ENCODE measurements around the gene TRPM4. TPM values are rescaled to one million over a fixed set of nuclear protein-coding genes. Genes with fewer than 3 reads are reported as not detected.
A peak's percentile ranks its signal among the peaks of the same experiment; 100 is the strongest.

Gene TRPM4
- total and polyA plus RNA-seq, 2 experiments from 2014 or later = 16.5 to 25.7 TPM

GRCh38 chr19:49243129-49243528, 85.5 kb downstream of the TRPM4 start:
- peak overlapping the region; percentile 18; the same call in 1 of the 2 replicates for H2AFZ ChIP-seq
- no peaks in the 10 kb centered on the region for H3K27me3 ChIP-seq (ENCODE audit: insufficient read depth)
- TF ChIP-seq POLR2AphosphoS5 (IDR thresholded peaks at IDR 0.05; ENCODE audit: low read depth) (no peak), JUNB (IDR thresholded peaks at IDR 0.05; ENCODE audit: unreplicated experiment) (no peak), EZH2phosphoT487 (IDR thresholded peaks at IDR 0.05; ENCODE audit: unreplicated experiment) (no peak), ZNF331 (CRISPR knock-in tag; IDR thresholded peaks at IDR 0.05; ENCODE audit: low read depth) (no peak), STAT1 (IDR thresholded peaks at IDR 0.05; ENCODE audit: unreplicated experiment) (no peak), EZH2 (IDR thresholded peaks at IDR 0.05; ENCODE audit: low read depth, unreplicated experiment) (no peak), ZNF114 (CRISPR knock-in tag; IDR thresholded peaks at IDR 0.05) (no peak), CREB1 (CRISPR knock-in tag; IDR thresholded peaks at IDR 0.05; ENCODE audit: low read depth) (no peak), REST (IDR thresholded peaks at IDR 0.05; ENCODE audit: unreplicated experiment) (no peak), NANOG (IDR thresholded peaks at IDR 0.05; ENCODE audit: borderline replicate concordance) (no peak)
- TF ChIP-seq, protein P1, sequence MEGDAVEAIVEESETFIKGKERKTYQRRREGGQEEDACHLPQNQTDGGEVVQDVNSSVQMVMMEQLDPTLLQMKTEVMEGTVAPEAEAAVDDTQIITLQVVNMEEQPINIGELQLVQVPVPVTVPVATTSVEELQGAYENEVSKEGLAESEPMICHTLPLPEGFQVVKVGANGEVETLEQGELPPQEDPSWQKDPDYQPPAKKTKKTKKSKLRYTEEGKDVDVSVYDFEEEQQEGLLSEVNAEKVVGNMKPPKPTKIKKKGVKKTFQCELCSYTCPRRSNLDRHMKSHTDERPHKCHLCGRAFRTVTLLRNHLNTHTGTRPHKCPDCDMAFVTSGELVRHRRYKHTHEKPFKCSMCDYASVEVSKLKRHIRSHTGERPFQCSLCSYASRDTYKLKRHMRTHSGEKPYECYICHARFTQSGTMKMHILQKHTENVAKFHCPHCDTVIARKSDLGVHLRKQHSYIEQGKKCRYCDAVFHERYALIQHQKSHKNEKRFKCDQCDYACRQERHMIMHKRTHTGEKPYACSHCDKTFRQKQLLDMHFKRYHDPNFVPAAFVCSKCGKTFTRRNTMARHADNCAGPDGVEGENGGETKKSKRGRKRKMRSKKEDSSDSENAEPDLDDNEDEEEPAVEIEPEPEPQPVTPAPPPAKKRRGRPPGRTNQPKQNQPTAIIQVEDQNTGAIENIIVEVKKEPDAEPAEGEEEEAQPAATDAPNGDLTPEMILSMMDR (conservative IDR thresholded peaks at IDR 0.05; ENCODE audit: low read depth in 2 of 2) = no peak
- TF ChIP-seq, protein P2, sequence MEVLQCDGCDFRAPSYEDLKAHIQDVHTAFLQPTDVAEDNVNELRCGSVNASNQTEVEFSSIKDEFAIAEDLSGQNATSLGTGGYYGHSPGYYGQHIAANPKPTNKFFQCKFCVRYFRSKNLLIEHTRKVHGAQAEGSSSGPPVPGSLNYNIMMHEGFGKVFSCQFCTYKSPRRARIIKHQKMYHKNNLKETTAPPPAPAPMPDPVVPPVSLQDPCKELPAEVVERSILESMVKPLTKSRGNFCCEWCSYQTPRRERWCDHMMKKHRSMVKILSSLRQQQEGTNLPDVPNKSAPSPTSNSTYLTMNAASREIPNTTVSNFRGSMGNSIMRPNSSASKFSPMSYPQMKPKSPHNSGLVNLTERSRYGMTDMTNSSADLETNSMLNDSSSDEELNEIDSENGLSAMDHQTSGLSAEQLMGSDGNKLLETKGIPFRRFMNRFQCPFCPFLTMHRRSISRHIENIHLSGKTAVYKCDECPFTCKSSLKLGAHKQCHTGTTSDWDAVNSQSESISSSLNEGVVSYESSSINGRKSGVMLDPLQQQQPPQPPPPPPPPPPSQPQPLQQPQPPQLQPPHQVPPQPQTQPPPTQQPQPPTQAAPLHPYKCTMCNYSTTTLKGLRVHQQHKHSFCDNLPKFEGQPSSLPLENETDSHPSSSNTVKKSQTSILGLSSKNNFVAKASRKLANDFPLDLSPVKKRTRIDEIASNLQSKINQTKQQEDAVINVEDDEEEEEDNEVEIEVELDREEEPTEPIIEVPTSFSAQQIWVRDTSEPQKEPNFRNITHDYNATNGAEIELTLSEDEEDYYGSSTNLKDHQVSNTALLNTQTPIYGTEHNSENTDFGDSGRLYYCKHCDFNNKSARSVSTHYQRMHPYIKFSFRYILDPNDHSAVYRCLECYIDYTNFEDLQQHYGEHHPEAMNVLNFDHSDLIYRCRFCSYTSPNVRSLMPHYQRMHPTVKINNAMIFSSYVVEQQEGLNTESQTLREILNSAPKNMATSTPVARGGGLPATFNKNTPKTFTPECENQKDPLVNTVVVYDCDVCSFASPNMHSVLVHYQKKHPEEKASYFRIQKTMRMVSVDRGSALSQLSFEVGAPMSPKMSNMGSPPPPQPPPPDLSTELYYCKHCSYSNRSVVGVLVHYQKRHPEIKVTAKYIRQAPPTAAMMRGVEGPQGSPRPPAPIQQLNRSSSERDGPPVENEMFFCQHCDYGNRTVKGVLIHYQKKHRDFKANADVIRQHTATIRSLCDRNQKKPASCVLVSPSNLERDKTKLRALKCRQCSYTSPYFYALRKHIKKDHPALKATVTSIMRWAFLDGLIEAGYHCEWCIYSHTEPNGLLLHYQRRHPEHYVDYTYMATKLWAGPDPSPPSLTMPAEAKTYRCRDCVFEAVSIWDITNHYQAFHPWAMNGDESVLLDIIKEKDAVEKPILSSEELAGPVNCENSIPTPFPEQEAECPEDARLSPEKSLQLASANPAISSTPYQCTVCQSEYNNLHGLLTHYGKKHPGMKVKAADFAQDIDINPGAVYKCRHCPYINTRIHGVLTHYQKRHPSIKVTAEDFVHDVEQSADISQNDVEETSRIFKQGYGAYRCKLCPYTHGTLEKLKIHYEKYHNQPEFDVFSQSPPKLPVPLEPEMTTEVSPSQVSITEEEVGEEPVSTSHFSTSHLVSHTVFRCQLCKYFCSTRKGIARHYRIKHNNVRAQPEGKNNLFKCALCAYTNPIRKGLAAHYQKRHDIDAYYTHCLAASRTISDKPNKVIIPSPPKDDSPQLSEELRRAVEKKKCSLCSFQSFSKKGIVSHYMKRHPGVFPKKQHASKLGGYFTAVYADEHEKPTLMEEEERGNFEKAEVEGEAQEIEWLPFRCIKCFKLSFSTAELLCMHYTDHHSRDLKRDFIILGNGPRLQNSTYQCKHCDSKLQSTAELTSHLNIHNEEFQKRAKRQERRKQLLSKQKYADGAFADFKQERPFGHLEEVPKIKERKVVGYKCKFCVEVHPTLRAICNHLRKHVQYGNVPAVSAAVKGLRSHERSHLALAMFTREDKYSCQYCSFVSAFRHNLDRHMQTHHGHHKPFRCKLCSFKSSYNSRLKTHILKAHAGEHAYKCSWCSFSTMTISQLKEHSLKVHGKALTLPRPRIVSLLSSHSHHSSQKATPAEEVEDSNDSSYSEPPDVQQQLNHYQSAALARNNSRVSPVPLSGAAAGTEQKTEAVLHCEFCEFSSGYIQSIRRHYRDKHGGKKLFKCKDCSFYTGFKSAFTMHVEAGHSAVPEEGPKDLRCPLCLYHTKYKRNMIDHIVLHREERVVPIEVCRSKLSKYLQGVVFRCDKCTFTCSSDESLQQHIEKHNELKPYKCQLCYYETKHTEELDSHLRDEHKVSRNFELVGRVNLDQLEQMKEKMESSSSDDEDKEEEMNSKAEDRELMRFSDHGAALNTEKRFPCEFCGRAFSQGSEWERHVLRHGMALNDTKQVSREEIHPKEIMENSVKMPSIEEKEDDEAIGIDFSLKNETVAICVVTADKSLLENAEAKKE (CRISPR knock-in tag; IDR thresholded peaks at IDR 0.05) = no peak
- TF ChIP-seq, protein P3, sequence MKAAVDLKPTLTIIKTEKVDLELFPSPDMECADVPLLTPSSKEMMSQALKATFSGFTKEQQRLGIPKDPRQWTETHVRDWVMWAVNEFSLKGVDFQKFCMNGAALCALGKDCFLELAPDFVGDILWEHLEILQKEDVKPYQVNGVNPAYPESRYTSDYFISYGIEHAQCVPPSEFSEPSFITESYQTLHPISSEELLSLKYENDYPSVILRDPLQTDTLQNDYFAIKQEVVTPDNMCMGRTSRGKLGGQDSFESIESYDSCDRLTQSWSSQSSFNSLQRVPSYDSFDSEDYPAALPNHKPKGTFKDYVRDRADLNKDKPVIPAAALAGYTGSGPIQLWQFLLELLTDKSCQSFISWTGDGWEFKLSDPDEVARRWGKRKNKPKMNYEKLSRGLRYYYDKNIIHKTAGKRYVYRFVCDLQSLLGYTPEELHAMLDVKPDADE (IDR thresholded peaks at IDR 0.05) = no peak
- H3K4me1 ChIP-seq (ENCODE audit: insufficient read depth) = peaks cover 8% of the 10 kb centered on the region; the same call in 1 of the 2 replicates
- peak; percentile 35 for DNase-seq (ENCODE audit: low spot score)
- no peaks in the 10 kb centered on the region for H3K9me2 ChIP-seq (ENCODE audit: insufficient read depth)
- H3K36me3 Mint-ChIP-seq (ENCODE audit: low read depth) = no peaks in the 10 kb centered on the region
- H3F3A ChIP-seq (replicated peaks; ENCODE audit: low read depth) = no peaks in the 10 kb centered on the region
- no peaks in the 10 kb centered on the region for H4K20me1 ChIP-seq (replicated peaks; ENCODE audit: insufficient read depth)
- H3K27ac Mint-ChIP-seq = no peak overlapping the region
- H3K9me3 Mint-ChIP-seq = no peaks in the 10 kb centered on the region
- ATAC-seq = peak; percentile 91
- no peaks in the 10 kb centered on the region for H3K79me2 ChIP-seq (replicated peaks; ENCODE audit: insufficient read depth)
- peak overlapping the region; percentile 7; the same call in 1 of the 3 replicates for H3K4me3 Mint-ChIP-seq
- peaks cover 10% of the 10 kb centered on the region for H3K27me3 Mint-ChIP-seq (ENCODE audit: insufficient read depth, low read depth, poor library complexity)
- H3K27ac ChIP-seq (ENCODE audit: low read depth) = no peak overlapping the region
- no peak overlapping the region for H3K4me3 ChIP-seq
- no peaks in the 10 kb centered on the region for H3K36me3 ChIP-seq (ENCODE audit: insufficient read depth)
- peaks cover 7% of the 10 kb centered on the region for H3K4me1 Mint-ChIP-seq
- no peak overlapping the region for H3K4me2 ChIP-seq
